Adrenal gland (tissue), 12 donors: ENCODE measurements around the gene PTPN1. TPM values are rescaled to one million over a fixed set of nuclear protein-coding genes. Genes with fewer than 3 reads are reported as not detected.
A peak's percentile ranks its signal among the peaks of the same experiment; 100 is the strongest.

Experiments
- DNase-seq, 7 donors: peaks; one replicate each; pipeline ENCODE4 v3.0.0-alpha.2; 2019 to 2020
- H3K27ac ChIP-seq, 5 donors: fragments of 200-600 bp; sonication (generic) in 4 of 5; 1 replicate in 3 of 5; 2 replicates in 2 of 5; pipeline versions ENCODE4 v1.5.1 to v1.8.0; 2016 to 2020; ENCODE audit warnings: mild to moderate bottlenecking in 1 of 5
- H3K27me3 ChIP-seq: fragments of 200-600 bp; 2 replicates; pipeline ENCODE4 v1.8.0; 2021
- H3K36me3 ChIP-seq, 2 donors: fragments of 200-600 bp; replicated peaks in 1 of 2; 1 replicate in 1 of 2; 2 replicates in 1 of 2; pipeline versions ENCODE4 v1.5.1 to v1.8.0; 2018 to 2022
- H3K4me1 ChIP-seq, 2 donors: fragments of 200-600 bp; replicated peaks in 1 of 2; 1 replicate in 1 of 2; 2 replicates in 1 of 2; pipeline versions ENCODE4 v1.5.1 to v1.8.0; 2018 to 2021
- H3K4me3 ChIP-seq, 4 donors: fragments of 200-600 bp; sonication (generic) in 3 of 4; one replicate each; pipeline ENCODE4 v1.5.1; 2016 to 2018
- H3K9me3 ChIP-seq, 3 donors: fragments of 200-600 bp; sonication (generic) in 1 of 3; replicated peaks in 1 of 3; 1 replicate in 2 of 3; 2 replicates in 1 of 3; pipeline versions ENCODE4 v1.5.1 to v1.8.0; 2016 to 2021
- POLR2A ChIP-seq, 2 donors: fragments of 450-650 bp; IDR thresholded peaks; one replicate each; pipeline ENCODE4 v1.6.1; 2017; ENCODE audit warnings: antibody characterized with exemption in 2 of 2, mild to moderate bottlenecking in 2 of 2, moderate library complexity in 1 of 2
- WGBS, 4 donors: extraction: QIAGEN DNeasy Blood & Tissue Kit in 2 of 4; methylation state at CpG; one replicate each; pipeline versions ENCODE4 v1.1.5 to v1.1.7; 2013 to 2017; 5-methylcytosine and 5-hydroxymethylcytosine counted together
- intact Hi-C, 2 donors: fragments of 100-400 bp; cut with DNase I; formaldehyde crosslinking; loops; one replicate each; pipeline versions ENCODE4 v1.14.1 to v1.15.0; 2022 to 2023
- polyA plus RNA-seq, 3 donors: library from polyadenylated mRNA; stranded (reverse); fragments of 200-250 nt in 2 of 3; fragments of 350-450 nt in 1 of 3; fragmentation: Illumina TruSeq in 1 of 3; extraction: RNeasy Lipid Tissue Mini Kit (QIAGEN cat#74804) in 1 of 3; gene quantifications; one replicate each; pipeline ENCODE4 v1.2.3, GENCODE V29; 2013 to 2014
- total RNA-seq, 9 donors: library from RNA; depleted of rRNA in 4 of 9; stranded (reverse); fragments of >200 nt in 4 of 9; fragments of 120-200 nt in 1 of 9; fragmentation: NEBNext Ultra II Directional in 1 of 9; extraction: Animal tissue kit (Norgen Biotek cat#: 25700) in 1 of 9; gene quantifications; one replicate each; pipeline versions ENCODE4 v1.1.0 to v1.2.4, GENCODE V29; 2013 to 2023
- TF ChIP-seq, protein P1 (sequence below), 6 experiments: fragments of 450-650 bp in 4 of 6; fragments of 200-600 bp in 2 of 6; sonication (generic) in 1 of 6; IDR thresholded peaks; 1 replicate in 5 of 6; 2 replicates in 1 of 6; pipeline versions ENCODE4 v1.5.1 to v1.8.0; 2016 to 2021; ENCODE audit warnings: antibody characterized with exemption in 6 of 6, mild to moderate bottlenecking in 2 of 6, moderate library complexity in 1 of 6
- donor health status: healthy with polysubstance abuse.
- donor health status: Bipolar disorder and iron deficiency.
- donor health status: DM: yes; HTN: yes; CAD: no.
- donor health status: DM: no; HTN: no; CAD: no.
- donor health status: DM: no; HTN: no; CAD: no.
- donor health status: DM: yes; HTN: yes; CAD: no.

The PTPN1 gene
- total and polyA plus RNA-seq, 12 donors = 17.0 to 49.2 (median 35.8) TPM

DNA sequence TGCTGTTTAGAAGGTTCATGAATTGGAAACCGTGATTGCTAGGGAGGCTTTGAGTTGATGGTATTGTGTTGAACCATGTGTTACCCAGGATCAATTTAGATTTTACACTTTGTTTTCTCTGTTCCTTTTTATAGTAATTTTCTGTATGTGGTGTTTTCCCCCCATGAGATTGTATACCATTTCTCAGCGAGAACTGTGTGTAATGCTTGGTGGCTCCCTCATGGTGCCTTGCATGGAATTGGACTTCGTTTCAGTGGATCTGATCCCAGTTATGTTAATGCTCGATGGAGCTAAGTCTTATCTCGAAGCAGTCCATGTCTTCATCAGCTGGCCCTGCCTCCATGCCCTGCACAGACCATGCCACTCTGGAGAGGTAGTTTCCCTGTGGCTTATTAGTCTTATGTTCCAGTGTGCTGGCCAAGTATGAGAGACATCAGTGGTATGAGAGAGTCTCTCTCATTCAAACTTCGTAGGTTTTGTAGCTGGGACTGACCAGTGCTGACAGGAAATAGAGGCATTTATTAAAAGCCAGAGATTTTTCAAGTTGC is 18.7 kb downstream of the PTPN1 start:
- no peak overlapping the region for H3K4me3 ChIP-seq
- H3K27me3 ChIP-seq = no peaks in the 10 kb centered on the region
- peak overlapping the region in 3 of 5 donors; percentile 2 to 69 (median 66) for H3K27ac ChIP-seq
- peak in 1 of 7 donors; percentile 51 for DNase-seq
- H3K9me3 ChIP-seq = no peaks in the 10 kb centered on the region
- H3K4me1 ChIP-seq = peaks cover 22 to 55% of the 10 kb centered on the region in 2 donors
- intact Hi-C loops = no loop called here
- TF ChIP-seq, protein P1, sequence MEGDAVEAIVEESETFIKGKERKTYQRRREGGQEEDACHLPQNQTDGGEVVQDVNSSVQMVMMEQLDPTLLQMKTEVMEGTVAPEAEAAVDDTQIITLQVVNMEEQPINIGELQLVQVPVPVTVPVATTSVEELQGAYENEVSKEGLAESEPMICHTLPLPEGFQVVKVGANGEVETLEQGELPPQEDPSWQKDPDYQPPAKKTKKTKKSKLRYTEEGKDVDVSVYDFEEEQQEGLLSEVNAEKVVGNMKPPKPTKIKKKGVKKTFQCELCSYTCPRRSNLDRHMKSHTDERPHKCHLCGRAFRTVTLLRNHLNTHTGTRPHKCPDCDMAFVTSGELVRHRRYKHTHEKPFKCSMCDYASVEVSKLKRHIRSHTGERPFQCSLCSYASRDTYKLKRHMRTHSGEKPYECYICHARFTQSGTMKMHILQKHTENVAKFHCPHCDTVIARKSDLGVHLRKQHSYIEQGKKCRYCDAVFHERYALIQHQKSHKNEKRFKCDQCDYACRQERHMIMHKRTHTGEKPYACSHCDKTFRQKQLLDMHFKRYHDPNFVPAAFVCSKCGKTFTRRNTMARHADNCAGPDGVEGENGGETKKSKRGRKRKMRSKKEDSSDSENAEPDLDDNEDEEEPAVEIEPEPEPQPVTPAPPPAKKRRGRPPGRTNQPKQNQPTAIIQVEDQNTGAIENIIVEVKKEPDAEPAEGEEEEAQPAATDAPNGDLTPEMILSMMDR (IDR thresholded peaks at IDR 0.05) = no peak
- TF ChIP-seq POLR2A (IDR thresholded peaks at IDR 0.05) = no peak
- H3K36me3 ChIP-seq = no peaks in the 10 kb centered on the region
- 60 to 73% (median 73%) methylated on average over 6 of the region's 6 CpGs for WGBS, 4 donors

DNA sequence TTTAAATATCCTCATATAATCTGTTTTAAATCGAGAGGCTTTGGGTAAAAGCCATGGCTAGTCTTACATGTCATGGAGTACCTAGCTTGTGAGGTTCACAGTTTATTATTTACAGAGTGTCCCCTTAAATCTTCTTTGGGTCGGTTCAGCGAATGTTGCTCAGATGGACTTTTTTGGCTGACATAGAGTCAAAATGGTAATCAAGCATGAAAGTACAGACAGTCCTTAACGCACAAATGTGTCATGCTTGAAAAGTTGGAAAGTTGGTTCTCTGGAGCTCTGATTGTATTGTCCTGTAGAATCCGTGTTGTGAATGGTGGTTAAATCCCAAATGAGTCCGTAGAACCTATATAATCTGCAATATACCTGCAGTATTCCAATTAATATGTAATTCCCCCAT is 22.0 kb downstream of the PTPN1 start:
- no peak overlapping the region for H3K4me3 ChIP-seq
- DNase-seq = no peak
- intact Hi-C loops = no loop called here
- no peaks in the 10 kb centered on the region for H3K36me3 ChIP-seq
- WGBS, 4 donors = 91 to 96% (median 92%) methylated on average over 6 of the region's 6 CpGs
- H3K4me1 ChIP-seq = peaks cover 16 to 49% of the 10 kb centered on the region in 2 donors
- H3K27me3 ChIP-seq = no peaks in the 10 kb centered on the region
- TF ChIP-seq, protein P1 (IDR thresholded peaks at IDR 0.05) = no peak
- no peak for TF ChIP-seq POLR2A (IDR thresholded peaks at IDR 0.05)
- H3K9me3 ChIP-seq = no peaks in the 10 kb centered on the region
- no peak overlapping the region for H3K27ac ChIP-seq

DNA sequence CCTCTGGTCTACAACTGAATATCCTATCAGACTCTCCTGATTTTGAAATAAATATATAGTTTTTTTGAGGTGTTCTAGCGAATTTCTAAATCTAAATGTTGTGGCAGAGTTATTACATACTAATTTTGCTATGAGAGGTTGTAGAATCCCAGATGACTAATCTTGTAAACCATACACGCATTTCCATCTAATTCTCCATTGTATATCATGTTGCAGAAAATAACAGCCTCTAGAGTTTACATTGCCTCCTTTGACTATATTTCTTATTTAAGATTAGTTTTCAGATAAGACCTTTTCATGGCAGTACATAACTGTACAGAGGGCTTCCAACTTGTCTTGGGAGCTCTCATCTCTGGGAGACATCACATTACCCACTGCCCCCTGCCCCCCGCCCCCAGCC is 22.9 kb downstream of the PTPN1 start:
- Histone ChIP-seq H3K4me1 (peaks cover 8 to 45% of the 10 kb centered on the region in 2 donors), H3K27me3 (no peaks in the 10 kb centered on the region), H3K9me3 (no peaks in the 10 kb centered on the region), H3K4me3 (no peak overlapping the region), H3K27ac (no peak overlapping the region), H3K36me3 (no peaks in the 10 kb centered on the region)
- no peak for DNase-seq
- no peak for TF ChIP-seq POLR2A (IDR thresholded peaks at IDR 0.05)
- TF ChIP-seq, protein P1 (IDR thresholded peaks at IDR 0.05) = no peak
- 88 to 94% (median 88%) methylated on average over 3 of the region's 3 CpGs for WGBS, 4 donors
- intact Hi-C loops = no loop called here

DNA sequence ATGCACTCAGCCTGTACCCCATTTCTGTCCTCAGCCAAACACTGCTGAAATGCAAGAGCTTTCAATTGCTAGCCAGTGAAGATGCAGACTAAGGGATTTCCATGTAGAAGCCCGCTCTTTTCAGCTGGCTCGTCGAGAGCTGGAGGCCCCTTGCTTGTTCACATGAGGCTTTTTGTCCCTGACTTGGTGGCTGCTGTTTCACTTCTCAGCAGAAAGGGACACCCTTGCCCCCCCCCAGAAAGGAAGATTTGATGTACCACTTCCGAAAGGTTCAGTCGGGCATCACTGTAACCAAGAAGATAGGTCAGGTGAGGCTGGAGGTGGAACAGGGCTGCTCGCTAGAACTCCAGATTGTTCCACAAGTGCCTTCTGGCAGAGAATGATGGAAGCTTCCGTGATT is 23.3 kb downstream of the PTPN1 start:
- 86 to 95% (median 90%) methylated on average over 7 of the region's 7 CpGs for WGBS, 4 donors
- Histone ChIP-seq H3K27me3 (no peaks in the 10 kb centered on the region), H3K36me3 (no peaks in the 10 kb centered on the region), H3K4me1 (peaks cover 7 to 45% of the 10 kb centered on the region in 2 donors), H3K9me3 (no peaks in the 10 kb centered on the region), H3K4me3 (no peak overlapping the region), H3K27ac (no peak overlapping the region)
- no peak for DNase-seq
- intact Hi-C loops = no loop called here
- TF ChIP-seq POLR2A (IDR thresholded peaks at IDR 0.05) = no peak
- TF ChIP-seq, protein P1 (IDR thresholded peaks at IDR 0.05) = no peak
